HCT116 (cell line): ENCODE data around the gene NOC2L. TPM values are rescaled to one million over a fixed set of nuclear protein-coding genes. Genes with fewer than 3 reads are reported as not detected.
"Not testable (repeated sequence)": the region's sequence is repeated elsewhere in the genome, so short reads cannot be mapped to it uniquely, and the experiment has no call there.

Experiments used
- ATAC-seq: fragments of 200-7000 bp; cut with Tn5 transposase; 2 replicates; pipeline ENCODE4 v1.9.1; 2020; ENCODE audit warnings: mild to moderate bottlenecking, moderate library complexity
- BruUV-seq: library from RNA; stranded (reverse); fragments of 400-500 nt; replicated peaks from 2 replicates; lab custom pipeline; 2021; lab: Mats Ljungman, UMichigan
- CTCF ChIA-PET: fragments of 300-600 bp; sonication (Branson Sonifier 250); formaldehyde crosslinking; loops from one replicate; lab custom pipeline; 2021; ENCODE audit warnings: antibody characterized with exemption; lab: Charles Lee
- POLR2A ChIA-PET: fragments of 300-600, 350-600 bp; sonication (Branson Sonifier 250); formaldehyde crosslinking; loops from one replicate; lab custom pipeline; 2021; ENCODE audit warnings: antibody characterized with exemption; lab: Charles Lee
- RAD21 ChIA-PET, 2 experiments: fragments of 300-600 bp; sonication (Branson Sonifier 250); formaldehyde crosslinking; loops; one replicate each; lab custom pipeline; 2023; ENCODE audit warnings: low total read pairs in 2 of 2; ENCODE audit not compliant: uncharacterized antibody in 2 of 2, unreplicated experiment in 2 of 2, low non-redundant PET in 1 of 2; lab: Charles Lee
- DNase-seq: peaks from one replicate; pipeline ENCODE4 v3.0.0-alpha.2; 2010; ENCODE audit warnings: low read depth, low spot score
- H2AFZ ChIP-seq: fragments of 200-600 bp; shearing (Covaris generic), sonication (generic); 2 replicates; pipeline ENCODE4 v1.6.1; 2017; ENCODE audit warnings: low read depth, mixed run types, mixed read lengths, antibody characterized with exemption, low read length; ENCODE audit not compliant: poor library complexity, severe bottlenecking
- H3K27ac ChIP-seq: 2 replicates; pipeline ENCODE4 v1.5.1; 2012; ENCODE audit warnings: low read depth, low read length
- H3K27me3 ChIP-seq: fragments of 200-600 bp; sonication (generic); 2 replicates; pipeline ENCODE4 v1.6.1; 2016; ENCODE audit warnings: mixed run types, low read length, mixed read lengths; ENCODE audit not compliant: insufficient read depth
- H3K36me3 ChIP-seq, 2 experiments: fragments of 200-500 bp in 1 of 2; fragments of 200-600 bp in 1 of 2; sonication (Bioruptor generic) in 1 of 2; sonication (generic) in 1 of 2; 2 replicates each; pipeline versions ENCODE4 v1.5.1 to v1.6.1; 2014 to 2016; ENCODE audit warnings: low read length in 2 of 2, inconsistent platforms in 1 of 2, mixed read lengths in 1 of 2, mixed run types in 1 of 2; ENCODE audit not compliant: insufficient read depth in 2 of 2, control insufficient read depth in 1 of 2
- H3K4me1 ChIP-seq, 2 experiments: fragments of 200-600 bp in 1 of 2; sonication (generic) in 1 of 2; 2 replicates each; pipeline versions ENCODE4 v1.5.1 to v1.6.1; 2012 to 2017; ENCODE audit warnings: low read length in 2 of 2, inconsistent platforms in 1 of 2, mild to moderate bottlenecking in 1 of 2, mixed read lengths in 1 of 2, mixed run types in 1 of 2, moderate library complexity in 1 of 2; ENCODE audit not compliant: insufficient read depth in 2 of 2, control insufficient read depth in 1 of 2
- H3K4me2 ChIP-seq: fragments of 200-600 bp; sonication (generic); 2 replicates; pipeline ENCODE4 v1.6.1; 2017; ENCODE audit warnings: mixed run types, low read length, mixed read lengths
- H3K4me3 ChIP-seq, 2 experiments: fragments of 200-600 bp in 1 of 2; sonication (generic) in 1 of 2; replicated peaks in 1 of 2; 2 replicates each; pipeline ENCODE4 v1.5.1; 2011 to 2016; ENCODE audit warnings: low read length in 2 of 2, control low read depth in 1 of 2, low read depth in 1 of 2, mild to moderate bottlenecking in 1 of 2, mixed read lengths in 1 of 2, mixed run types in 1 of 2
- H3K79me2 ChIP-seq: fragments of 200-600 bp; sonication (generic); 2 replicates; pipeline ENCODE4 v1.6.1; 2017; ENCODE audit warnings: mild to moderate bottlenecking, mixed run types, low read length, moderate library complexity, mixed read lengths; ENCODE audit not compliant: insufficient read depth
- H3K9ac ChIP-seq: fragments of 200-600 bp; sonication (generic); 2 replicates; pipeline ENCODE4 v1.6.1; 2016; ENCODE audit warnings: low read length, mixed read lengths
- H3K9me2 ChIP-seq: fragments of 200-600 bp; sonication (generic), shearing (Covaris generic); 2 replicates; pipeline ENCODE4 v1.6.1; 2017; ENCODE audit warnings: mixed run types, mild to moderate bottlenecking, moderate library complexity; ENCODE audit not compliant: insufficient read depth
- H3K9me3 ChIP-seq, 2 experiments: fragments of 200-500 bp in 1 of 2; fragments of 200-600 bp in 1 of 2; sonication (Bioruptor generic) in 1 of 2; sonication (generic) in 1 of 2; 2 replicates each; pipeline ENCODE4 v1.6.1; 2014 to 2017; ENCODE audit warnings: low read length in 2 of 2, mixed read lengths in 2 of 2, inconsistent platforms in 1 of 2, low read depth in 1 of 2, mild to moderate bottlenecking in 1 of 2, mixed run types in 1 of 2, moderate library complexity in 1 of 2; ENCODE audit not compliant: control insufficient read depth in 1 of 2, insufficient read depth in 1 of 2
- H4K20me1 ChIP-seq: fragments of 200-600 bp; sonication (generic), shearing (Covaris generic); 2 replicates; pipeline ENCODE4 v1.6.1; 2017; ENCODE audit warnings: mixed run types, mild to moderate bottlenecking, moderate library complexity; ENCODE audit not compliant: insufficient read depth
- POLR2A ChIP-seq: IDR thresholded peaks from 2 replicates; pipeline ENCODE4 v1.7.0; 2011; ENCODE audit warnings: borderline replicate concordance; ENCODE audit not compliant: insufficient read depth, insufficient read length; ENCODE audit errors: extremely low read depth
- SIN3A ChIP-seq: IDR thresholded peaks from 2 replicates; pipeline ENCODE4 v1.6.1; 2012; ENCODE audit warnings: low read depth
- intact Hi-C: fragments of 100-400 bp; cut with micrococcal nuclease; formaldehyde crosslinking; loops from 2 replicates; pipeline ENCODE4 v1.10.0; 2022
- total RNA-seq: library from RNA; stranded (reverse); gene quantifications from one replicate; pipeline ENCODE4 v1.2.1, GENCODE V29; 2021; ENCODE audit not compliant: unreplicated experiment

The NOC2L gene
- total RNA-seq, 1 experiment from 2014 or later: 260 TPM

DNA sequence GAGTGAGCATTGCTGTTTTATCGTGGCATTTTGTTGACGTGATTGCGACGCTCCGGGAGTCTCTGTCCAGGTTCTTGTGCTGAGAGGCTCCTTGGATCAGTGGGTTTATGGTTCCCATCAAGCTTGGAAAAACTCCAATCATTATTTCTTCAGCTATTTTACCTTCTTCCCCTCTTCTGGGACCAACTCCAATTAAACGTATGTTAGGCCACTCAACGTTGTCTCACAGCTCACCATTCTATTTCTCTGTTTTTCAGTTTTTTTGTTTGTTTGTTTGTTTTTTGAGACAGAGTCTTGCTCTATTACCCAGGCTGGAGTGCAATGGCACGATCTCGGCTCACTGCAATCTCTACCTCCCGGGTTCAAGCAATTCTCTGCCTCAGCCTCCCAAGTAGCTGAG, 32.8 kb upstream of the NOC2L start:
- DNase-seq: no peak
- no TSS peak for BruUV-seq
- Histone ChIP-seq H3K4me1 (peaks cover 0 to 5% of the 10 kb centered on the region in 2 experiments; a peak in 2 of 4 replicates), H4K20me1 (no peaks in the 10 kb centered on the region; the same call in 1 of the 2 replicates), H2AFZ (no peak overlapping the region), H3K9ac (no peak overlapping the region), H3K4me2 (no peak overlapping the region), H3K27me3 (no peaks in the 10 kb centered on the region), H3K9me3 (no peaks in the 10 kb centered on the region; a peak in 1 of 4 replicates), H3K9me2 (no peaks in the 10 kb centered on the region), H3K79me2 (no peaks in the 10 kb centered on the region), H3K36me3 (no peaks in the 10 kb centered on the region), H3K27ac (no peak overlapping the region), H3K4me3 (no peak overlapping the region)
- intact Hi-C loops: no loop called here
- CTCF ChIA-PET: no interaction called here
- ATAC-seq: no peak
- no peak for TF ChIP-seq POLR2A
- no peak for TF ChIP-seq SIN3A
- RAD21 ChIA-PET: no interaction called here
- POLR2A ChIA-PET: no interaction called here

DNA sequence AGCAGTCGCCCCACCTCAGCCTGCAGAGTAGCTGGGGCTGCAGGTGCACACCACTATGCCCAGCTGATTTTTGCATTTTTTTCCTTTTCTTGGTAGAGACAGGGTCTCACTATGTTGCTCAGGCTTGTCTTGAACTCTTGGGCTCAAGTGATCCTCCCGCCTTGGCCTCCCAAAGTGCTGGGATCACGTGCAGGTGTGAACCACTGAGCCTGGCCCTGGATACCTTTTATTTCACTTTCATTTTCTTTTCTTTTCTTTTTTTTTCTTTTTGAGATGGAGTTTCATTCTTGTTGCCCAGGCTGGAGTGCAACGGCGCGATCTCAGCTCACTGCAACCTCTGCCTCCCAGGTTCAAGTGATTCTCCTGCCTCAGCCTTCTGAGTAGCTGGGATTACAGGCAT, 32.2 kb upstream of the NOC2L start:
- H3K9me2 ChIP-seq, ATAC-seq, H4K20me1 ChIP-seq, H3K79me2 ChIP-seq, H3K27me3 ChIP-seq, H3K9ac ChIP-seq, H3K27ac ChIP-seq, H2AFZ ChIP-seq, H3K36me3 ChIP-seq, H3K9me3 ChIP-seq, H3K4me3 ChIP-seq, POLR2A ChIA-PET, RAD21 ChIA-PET, BruUV-seq, DNase-seq, H3K4me2 ChIP-seq, H3K4me1 ChIP-seq, CTCF ChIA-PET, intact Hi-C loops: not testable (repeated sequence)

- ATAC-seq, H3K9me3 ChIP-seq, H3K4me2 ChIP-seq, H4K20me1 ChIP-seq, BruUV-seq, H3K79me2 ChIP-seq, intact Hi-C loops, POLR2A ChIA-PET, H2AFZ ChIP-seq, DNase-seq, CTCF ChIA-PET, H3K27me3 ChIP-seq, H3K9me2 ChIP-seq, H3K9ac ChIP-seq, H3K4me3 ChIP-seq, H3K36me3 ChIP-seq, RAD21 ChIA-PET, H3K4me1 ChIP-seq, H3K27ac ChIP-seq: not testable (repeated sequence)
These were observed 29.0 kb upstream of the NOC2L start for GRCh38 chr1:988061-988460.
